ENCODE results near the gene PGAP2. TPM values are rescaled to one million over a fixed set of nuclear protein-coding genes. Genes with fewer than 3 reads are reported as not detected.
"Not testable (repeated sequence)": the region's sequence is repeated elsewhere in the genome, so short reads cannot be mapped to it uniquely, and the experiment has no call there.

Gene PGAP2
- total RNA-seq, 1 experiment from 2014 or later: 15.1 TPM

GRCh38 chr11:3845670-3846069 lies 37.3 kb downstream of the PGAP2 start:
- in situ Hi-C loops (cut with HindIII; ENCODE audit: low sequenced_read_pairs): no loop called here
- DNase-seq (ENCODE audit: low spot score): no peak

- DNase-seq (ENCODE audit: low spot score): peak; percentile 60
- in situ Hi-C loops (cut with HindIII; ENCODE audit: low sequenced_read_pairs): no loop called here
Observed at GRCh38 chr11:3849297-3849874, 41.0 kb downstream of the PGAP2 start.

- no peak for DNase-seq (ENCODE audit: low spot score)
- in situ Hi-C loops (cut with HindIII; ENCODE audit: low sequenced_read_pairs): no loop called here
Observed at GRCh38 chr11:3853545-3853842, 45.1 kb downstream of the PGAP2 start.

GRCh38 chr11:3853899-3854659 lies 45.7 kb downstream of the PGAP2 start:
- in situ Hi-C loops (cut with HindIII; ENCODE audit: low sequenced_read_pairs): no loop called here
- no peak for DNase-seq (ENCODE audit: low spot score)

GRCh38 chr11:3854660-3854976 lies 46.3 kb downstream of the PGAP2 start:
- in situ Hi-C loops (cut with HindIII; ENCODE audit: low sequenced_read_pairs): no loop called here
- no peak for DNase-seq (ENCODE audit: low spot score)

GRCh38 chr11:3854977-3855807 lies 46.8 kb downstream of the PGAP2 start, which contains the start of gene STIM1:
Gene STIM1, plus strand, starts transcription at chr11:3855664. Its CDS starts 607 bp downstream, at chr11:3856271.
- peak; percentile 92 for DNase-seq (ENCODE audit: low spot score)
- in situ Hi-C loops (cut with HindIII; ENCODE audit: low sequenced_read_pairs): no loop called here

GRCh38 chr11:3855808-3856491 lies 47.6 kb downstream of the PGAP2 start:
- in situ Hi-C loops (cut with HindIII; ENCODE audit: low sequenced_read_pairs): no loop called here
- DNase-seq (ENCODE audit: low spot score): peak; percentile 52

- in situ Hi-C loops (cut with HindIII; ENCODE audit: low sequenced_read_pairs): no loop called here
- no peak for DNase-seq (ENCODE audit: low spot score)
Observed at GRCh38 chr11:3856856-3857553, 48.6 kb downstream of the PGAP2 start.

GRCh38 chr11:3857628-3858027 lies 49.3 kb downstream of the PGAP2 start:
- no peak for DNase-seq (ENCODE audit: low spot score)
- in situ Hi-C loops (cut with HindIII; ENCODE audit: low sequenced_read_pairs): no loop called here

- in situ Hi-C loops (cut with HindIII; ENCODE audit: low sequenced_read_pairs): no loop called here
- DNase-seq (ENCODE audit: low spot score): peak; percentile 72
Observed at GRCh38 chr11:3859373-3859881, 51.1 kb downstream of the PGAP2 start.

- in situ Hi-C loops (cut with HindIII; ENCODE audit: low sequenced_read_pairs): no loop called here
- no peak for DNase-seq (ENCODE audit: low spot score)
Observed at GRCh38 chr11:3860375-3860774, 52.0 kb downstream of the PGAP2 start.

GRCh38 chr11:3860898-3861393 lies 52.6 kb downstream of the PGAP2 start:
- DNase-seq (ENCODE audit: low spot score); in situ Hi-C loops (cut with HindIII; ENCODE audit: low sequenced_read_pairs): not testable (repeated sequence)

- no peak for DNase-seq (ENCODE audit: low spot score)
- in situ Hi-C loops (cut with HindIII; ENCODE audit: low sequenced_read_pairs): no loop called here
Observed at GRCh38 chr11:3861683-3862082, 53.3 kb downstream of the PGAP2 start.

- no peak for DNase-seq (ENCODE audit: low spot score)
- in situ Hi-C loops (cut with HindIII; ENCODE audit: low sequenced_read_pairs): no loop called here
Observed at GRCh38 chr11:3865388-3866193, 57.2 kb downstream of the PGAP2 start.

- no peak for DNase-seq (ENCODE audit: low spot score)
- in situ Hi-C loops (cut with HindIII; ENCODE audit: low sequenced_read_pairs): no loop called here
Observed at GRCh38 chr11:3866206-3866605, 57.8 kb downstream of the PGAP2 start.

- no peak for DNase-seq (ENCODE audit: low spot score)
- in situ Hi-C loops (cut with HindIII; ENCODE audit: low sequenced_read_pairs): no loop called here
Observed at GRCh38 chr11:3866836-3867208, 58.5 kb downstream of the PGAP2 start.

- DNase-seq (ENCODE audit: low spot score): no peak
- in situ Hi-C loops (cut with HindIII; ENCODE audit: low sequenced_read_pairs): no loop called here
Observed at GRCh38 chr11:3867209-3868091, 59.1 kb downstream of the PGAP2 start.
